HepG2 (cell line): Measurements from ENCODE around the gene IKZF3. TPM values are rescaled to one million over a fixed set of nuclear protein-coding genes. Genes with fewer than 3 reads are reported as not detected.

ENCODE experiments used
- MTA1 ChIP-seq: sonication (generic); formaldehyde crosslinking; IDR thresholded peaks from 2 replicates; pipeline ENCODE4 v1.4.0; 2020; ENCODE audit warnings: missing genetic modification reagents, mild to moderate bottlenecking, borderline replicate concordance
- SOX6 ChIP-seq, 2 experiments: fragments of 450-650 bp in 1 of 2; sonication (generic) in 1 of 2; formaldehyde crosslinking in 1 of 2; IDR thresholded peaks; 2 replicates each; pipeline versions ENCODE4 v1.4.0 to v1.6.1; 2017 to 2020; ENCODE audit warnings: antibody characterized with exemption in 1 of 2, mild to moderate bottlenecking in 1 of 2, missing genetic modification reagents in 1 of 2
- ZSCAN12 ChIP-seq: sonication (generic); formaldehyde crosslinking; IDR thresholded peaks from 2 replicates; pipeline ENCODE4 v1.9.0; 2021; ENCODE audit warnings: mild to moderate bottlenecking, missing genetic modification reagents
- polyA plus RNA-seq, 8 experiments: library from polyadenylated mRNA; depleted of rRNA in 3 of 8; stranded (reverse) in 7 of 8; unstranded in 1 of 8; fragments of >200 nt; fragmentation: Illumina TruSeq in 4 of 8; extraction: Trizol in 4 of 8; gene quantifications; 2 replicates each; pipeline versions ENCODE4 v1.2.1 to v1.2.3, GENCODE V29; 2011 to 2016; ENCODE audit warnings: low read depth in 4 of 8, missing spikeins in 1 of 8, mixed read lengths in 1 of 8; ENCODE audit not compliant: insufficient read depth in 1 of 8
- total RNA-seq, 5 experiments: library from RNA; depleted of rRNA; stranded (reverse); fragments of >200 nt; fragmentation: Illumina TruSeq; extraction: Trizol; gene quantifications; 2 replicates each; pipeline ENCODE4 v1.2.3, GENCODE V29; 2016; ENCODE audit warnings: low read depth in 1 of 5
- TF ChIP-seq, protein P1 (sequence below), 2 experiments: IDR thresholded peaks; 2 replicates each; pipeline ENCODE4 v1.6.1; 2011 to 2012; ENCODE audit warnings: low read length in 2 of 2, borderline replicate concordance in 1 of 2, low read depth in 1 of 2, mild to moderate bottlenecking in 1 of 2, moderate library complexity in 1 of 2
- TF ChIP-seq, protein P2 (sequence below): sonication (generic); formaldehyde crosslinking; IDR thresholded peaks from 2 replicates; pipeline ENCODE4 v1.4.0; 2020; ENCODE audit warnings: missing genetic modification reagents, borderline replicate concordance
- TF ChIP-seq, protein P3 (sequence below): sonication (generic); formaldehyde crosslinking; IDR thresholded peaks from 2 replicates; pipeline ENCODE4 v1.4.0; 2020; ENCODE audit warnings: mild to moderate bottlenecking, missing genetic modification reagents

IKZF3 gene
- total and polyA plus RNA-seq, 2 of the 13 experiments (the other 11 are each of a cell fraction or from before 2014, with no cell fraction given), result not detected

DNA sequence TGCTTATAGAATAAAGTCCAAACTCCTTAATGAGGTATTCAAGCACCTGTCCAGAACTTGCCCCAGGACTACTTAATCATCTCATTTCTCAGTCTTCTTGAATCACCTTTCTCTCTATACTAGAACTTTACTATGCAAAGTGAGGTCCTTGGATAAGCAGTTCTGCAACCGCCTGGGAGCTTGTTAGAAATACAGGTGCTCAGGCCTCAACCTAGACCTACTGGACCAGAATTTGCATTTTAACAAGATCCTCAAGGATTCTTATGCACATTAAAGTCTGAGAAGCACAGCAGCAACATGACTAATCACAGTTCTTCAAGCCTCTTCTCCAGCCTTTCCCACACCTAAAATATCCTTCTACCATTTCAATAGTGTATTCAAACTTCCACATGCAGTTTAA is 64.7 kb downstream of the IKZF3 start (continued):
- TF ChIP-seq, protein P1, sequence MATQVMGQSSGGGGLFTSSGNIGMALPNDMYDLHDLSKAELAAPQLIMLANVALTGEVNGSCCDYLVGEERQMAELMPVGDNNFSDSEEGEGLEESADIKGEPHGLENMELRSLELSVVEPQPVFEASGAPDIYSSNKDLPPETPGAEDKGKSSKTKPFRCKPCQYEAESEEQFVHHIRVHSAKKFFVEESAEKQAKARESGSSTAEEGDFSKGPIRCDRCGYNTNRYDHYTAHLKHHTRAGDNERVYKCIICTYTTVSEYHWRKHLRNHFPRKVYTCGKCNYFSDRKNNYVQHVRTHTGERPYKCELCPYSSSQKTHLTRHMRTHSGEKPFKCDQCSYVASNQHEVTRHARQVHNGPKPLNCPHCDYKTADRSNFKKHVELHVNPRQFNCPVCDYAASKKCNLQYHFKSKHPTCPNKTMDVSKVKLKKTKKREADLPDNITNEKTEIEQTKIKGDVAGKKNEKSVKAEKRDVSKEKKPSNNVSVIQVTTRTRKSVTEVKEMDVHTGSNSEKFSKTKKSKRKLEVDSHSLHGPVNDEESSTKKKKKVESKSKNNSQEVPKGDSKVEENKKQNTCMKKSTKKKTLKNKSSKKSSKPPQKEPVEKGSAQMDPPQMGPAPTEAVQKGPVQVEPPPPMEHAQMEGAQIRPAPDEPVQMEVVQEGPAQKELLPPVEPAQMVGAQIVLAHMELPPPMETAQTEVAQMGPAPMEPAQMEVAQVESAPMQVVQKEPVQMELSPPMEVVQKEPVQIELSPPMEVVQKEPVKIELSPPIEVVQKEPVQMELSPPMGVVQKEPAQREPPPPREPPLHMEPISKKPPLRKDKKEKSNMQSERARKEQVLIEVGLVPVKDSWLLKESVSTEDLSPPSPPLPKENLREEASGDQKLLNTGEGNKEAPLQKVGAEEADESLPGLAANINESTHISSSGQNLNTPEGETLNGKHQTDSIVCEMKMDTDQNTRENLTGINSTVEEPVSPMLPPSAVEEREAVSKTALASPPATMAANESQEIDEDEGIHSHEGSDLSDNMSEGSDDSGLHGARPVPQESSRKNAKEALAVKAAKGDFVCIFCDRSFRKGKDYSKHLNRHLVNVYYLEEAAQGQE (IDR thresholded peaks at IDR 0.05; ENCODE audit: borderline replicate concordance in 1 of 2, low read depth in 1 of 2, low read length in 2 of 2), result no peak
- TF ChIP-seq, protein P2, sequence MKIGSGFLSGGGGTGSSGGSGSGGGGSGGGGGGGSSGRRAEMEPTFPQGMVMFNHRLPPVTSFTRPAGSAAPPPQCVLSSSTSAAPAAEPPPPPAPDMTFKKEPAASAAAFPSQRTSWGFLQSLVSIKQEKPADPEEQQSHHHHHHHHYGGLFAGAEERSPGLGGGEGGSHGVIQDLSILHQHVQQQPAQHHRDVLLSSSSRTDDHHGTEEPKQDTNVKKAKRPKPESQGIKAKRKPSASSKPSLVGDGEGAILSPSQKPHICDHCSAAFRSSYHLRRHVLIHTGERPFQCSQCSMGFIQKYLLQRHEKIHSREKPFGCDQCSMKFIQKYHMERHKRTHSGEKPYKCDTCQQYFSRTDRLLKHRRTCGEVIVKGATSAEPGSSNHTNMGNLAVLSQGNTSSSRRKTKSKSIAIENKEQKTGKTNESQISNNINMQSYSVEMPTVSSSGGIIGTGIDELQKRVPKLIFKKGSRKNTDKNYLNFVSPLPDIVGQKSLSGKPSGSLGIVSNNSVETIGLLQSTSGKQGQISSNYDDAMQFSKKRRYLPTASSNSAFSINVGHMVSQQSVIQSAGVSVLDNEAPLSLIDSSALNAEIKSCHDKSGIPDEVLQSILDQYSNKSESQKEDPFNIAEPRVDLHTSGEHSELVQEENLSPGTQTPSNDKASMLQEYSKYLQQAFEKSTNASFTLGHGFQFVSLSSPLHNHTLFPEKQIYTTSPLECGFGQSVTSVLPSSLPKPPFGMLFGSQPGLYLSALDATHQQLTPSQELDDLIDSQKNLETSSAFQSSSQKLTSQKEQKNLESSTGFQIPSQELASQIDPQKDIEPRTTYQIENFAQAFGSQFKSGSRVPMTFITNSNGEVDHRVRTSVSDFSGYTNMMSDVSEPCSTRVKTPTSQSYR (CRISPR knock-in tag), result no peak
- TF ChIP-seq ZSCAN12 (CRISPR knock-in tag) (no peak), SOX6 (IDR thresholded peaks at IDR 0.05) (no peak), SOX6 (CRISPR knock-in tag; IDR thresholded peaks at IDR 0.05) (no peak), MTA1 (CRISPR knock-in tag) (no peak)
- TF ChIP-seq, protein P3, sequence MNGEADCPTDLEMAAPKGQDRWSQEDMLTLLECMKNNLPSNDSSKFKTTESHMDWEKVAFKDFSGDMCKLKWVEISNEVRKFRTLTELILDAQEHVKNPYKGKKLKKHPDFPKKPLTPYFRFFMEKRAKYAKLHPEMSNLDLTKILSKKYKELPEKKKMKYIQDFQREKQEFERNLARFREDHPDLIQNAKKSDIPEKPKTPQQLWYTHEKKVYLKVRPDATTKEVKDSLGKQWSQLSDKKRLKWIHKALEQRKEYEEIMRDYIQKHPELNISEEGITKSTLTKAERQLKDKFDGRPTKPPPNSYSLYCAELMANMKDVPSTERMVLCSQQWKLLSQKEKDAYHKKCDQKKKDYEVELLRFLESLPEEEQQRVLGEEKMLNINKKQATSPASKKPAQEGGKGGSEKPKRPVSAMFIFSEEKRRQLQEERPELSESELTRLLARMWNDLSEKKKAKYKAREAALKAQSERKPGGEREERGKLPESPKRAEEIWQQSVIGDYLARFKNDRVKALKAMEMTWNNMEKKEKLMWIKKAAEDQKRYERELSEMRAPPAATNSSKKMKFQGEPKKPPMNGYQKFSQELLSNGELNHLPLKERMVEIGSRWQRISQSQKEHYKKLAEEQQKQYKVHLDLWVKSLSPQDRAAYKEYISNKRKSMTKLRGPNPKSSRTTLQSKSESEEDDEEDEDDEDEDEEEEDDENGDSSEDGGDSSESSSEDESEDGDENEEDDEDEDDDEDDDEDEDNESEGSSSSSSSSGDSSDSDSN (CRISPR knock-in tag), result no peak
